HL-60 (cell line): ENCODE results near the gene CDK6.

Experiments
- DNase-seq, 2 experiments: peaks; one replicate each; pipeline ENCODE4 v3.0.0-alpha.2; 2010 to 2020; ENCODE audit warnings: low read depth in 1 of 2, low spot score in 1 of 2
- H3K27ac ChIP-seq: fragments of 250-450 bp; sonication (Bioruptor Pico); replicated peaks from 2 replicates; pipeline ENCODE4 v1.5.1; 2020; ENCODE audit warnings: mild to moderate bottlenecking, moderate library complexity
- H3K27me3 ChIP-seq: fragments of 250-450 bp; sonication (Bioruptor Pico); 2 replicates; pipeline ENCODE4 v1.5.1; 2021; ENCODE audit warnings: mild to moderate bottlenecking, moderate library complexity; ENCODE audit not compliant: insufficient read depth, poor library complexity, severe bottlenecking
- H3K4me3 ChIP-seq: replicated peaks from 2 replicates; pipeline ENCODE4 v1.5.1; 2011; ENCODE audit warnings: mild to moderate bottlenecking, control low read depth, low read length; ENCODE audit not compliant: insufficient read depth
- CTCF ChIP-seq: IDR thresholded peaks from one replicate; pipeline ENCODE4 v1.5.1; 2011; ENCODE audit warnings: low read length, control low read depth, inconsistent platforms; ENCODE audit not compliant: insufficient read depth
- GABPA ChIP-seq: IDR thresholded peaks from 2 replicates; pipeline ENCODE4 v1.6.1; 2012; ENCODE audit warnings: low read depth
- POLR2AphosphoS5 ChIP-seq: IDR thresholded peaks from 2 replicates; pipeline ENCODE4 v1.6.1; 2012; ENCODE audit warnings: low read depth
- REST ChIP-seq: IDR thresholded peaks from 2 replicates; pipeline ENCODE4 v1.6.1; 2012; ENCODE audit warnings: low read depth; ENCODE audit not compliant: insufficient replicate concordance
- SPI1 ChIP-seq: IDR thresholded peaks from 2 replicates; pipeline ENCODE4 v1.6.1; 2012; ENCODE audit warnings: low read depth, mild to moderate bottlenecking, borderline replicate concordance

CDK6 gene

GRCh38 chr7:92567460-92567859 lies 268.9 kb downstream of the CDK6 start:
- no peak for DNase-seq
- TF ChIP-seq SPI1 (no peak), GABPA (no peak), CTCF (no peak), REST (no peak), POLR2AphosphoS5 (no peak)
- Histone ChIP-seq H3K27ac (no peak overlapping the region), H3K4me3 (no peak overlapping the region), H3K27me3 (no peaks in the 10 kb centered on the region)

GRCh38 chr7:92563345-92563744 lies 273.0 kb downstream of the CDK6 start:
- Histone ChIP-seq H3K4me3 (no peak overlapping the region), H3K27me3 (no peaks in the 10 kb centered on the region), H3K27ac (no peak overlapping the region)
- TF ChIP-seq SPI1 (no peak), CTCF (no peak), GABPA (no peak), REST (no peak), POLR2AphosphoS5 (no peak)
- DNase-seq = no peak

GRCh38 chr7:92560602-92561001 lies 275.8 kb downstream of the CDK6 start:
- Histone ChIP-seq H3K27ac (no peak overlapping the region), H3K27me3 (no peaks in the 10 kb centered on the region), H3K4me3 (no peak overlapping the region)
- TF ChIP-seq REST (no peak), POLR2AphosphoS5 (no peak), CTCF (no peak), GABPA (no peak), SPI1 (no peak)
- DNase-seq = no peak
